ENCODE data around the gene KIF3A. TPM values are rescaled to one million over a fixed set of nuclear protein-coding genes. Genes with fewer than 3 reads are reported as not detected.

Gene KIF3A
- total RNA-seq, 4 donors from 2014 or later, result 4.9 to 7.7 (median 6.3) TPM

DNA sequence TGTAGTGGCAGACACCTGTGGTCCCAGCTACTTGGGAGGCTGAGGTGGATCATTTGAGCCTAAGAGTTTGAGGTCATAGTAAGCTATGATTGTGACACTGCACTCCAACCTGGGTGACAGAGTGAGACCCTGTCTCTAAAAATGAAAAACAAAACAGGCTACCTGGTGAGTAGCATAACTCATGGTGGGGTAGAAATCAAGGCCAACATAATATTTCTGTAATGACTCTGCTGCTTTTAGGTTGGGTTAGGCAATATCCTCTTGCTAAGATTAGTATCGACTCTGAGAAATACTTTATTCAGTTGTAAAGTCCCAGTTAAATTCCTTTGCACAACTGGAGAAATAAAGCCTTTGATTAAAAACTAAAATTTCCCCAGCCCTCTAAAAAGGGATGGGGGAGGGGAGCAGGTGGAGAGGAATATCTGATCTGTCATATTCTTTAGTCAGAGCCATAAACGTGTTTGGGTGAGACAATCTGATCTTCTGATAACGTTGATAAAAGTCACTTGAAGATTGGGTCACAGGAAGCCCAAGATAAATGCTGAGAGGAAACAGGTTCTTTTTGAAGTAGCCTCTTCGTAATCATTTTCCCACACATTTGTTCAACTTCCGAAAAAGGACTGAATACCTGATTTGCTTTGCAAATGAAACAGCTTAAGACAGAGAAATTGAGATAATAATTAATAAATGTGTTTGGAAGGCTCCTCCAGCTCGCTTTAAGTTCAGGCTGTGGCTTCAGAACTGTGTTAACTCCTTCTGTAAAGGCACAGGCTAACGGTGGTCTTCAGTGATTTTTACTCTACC lies 48.6 kb downstream of the KIF3A start:
- 57 to 66% methylated on average over 7 of the region's 7 CpGs for WGBS, 2 donors
- no peak for DNase-seq (ENCODE audit: low spot score in 2 of 2)
- TF ChIP-seq POLR2A (IDR thresholded peaks at IDR 0.05), result no peak
- TF ChIP-seq CTCF (IDR thresholded peaks at IDR 0.05), result no peak
- intact Hi-C loops (cut with DNase I; ENCODE audit: low total_unique reads), result no loop called here
- H3K4me3 ChIP-seq (ENCODE audit: low read depth, poor library complexity, severe bottlenecking), result no peak overlapping the region

DNA sequence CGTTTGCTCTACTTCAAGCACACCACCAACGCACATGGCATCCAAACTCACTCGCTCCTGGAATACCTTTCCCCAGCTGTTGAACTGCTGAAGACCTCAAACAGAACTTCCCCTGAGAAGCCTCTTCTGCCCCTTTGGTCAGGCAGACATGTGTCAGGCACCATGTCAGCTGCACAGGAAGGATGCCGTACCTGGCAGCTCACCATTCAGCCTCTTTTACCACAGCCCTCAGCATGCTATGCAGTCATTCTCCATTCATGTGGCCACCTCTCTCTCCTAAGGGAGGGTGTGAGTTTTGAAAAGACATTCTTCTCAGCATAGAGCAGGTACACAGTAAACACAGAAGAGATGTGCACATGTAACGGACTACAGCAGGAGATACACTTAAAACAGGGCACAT lies 49.4 kb downstream of the KIF3A start:
- TF ChIP-seq POLR2A (IDR thresholded peaks at IDR 0.05), result no peak
- TF ChIP-seq CTCF (IDR thresholded peaks at IDR 0.05), result no peak
- intact Hi-C loops (cut with DNase I; ENCODE audit: low total_unique reads), result no loop called here
- whole genome bisulfite sequencing, 2 donors, result 84 to 85% methylated on average over 5 of the region's 5 CpGs

GRCh38 chr5:132686193-132686592 lies 51.2 kb downstream of the KIF3A start:
- no peak overlapping the region for H3K4me3 ChIP-seq (ENCODE audit: low read depth, poor library complexity, severe bottlenecking)
- TF ChIP-seq CTCF (IDR thresholded peaks at IDR 0.05), result no peak
- TF ChIP-seq POLR2A (IDR thresholded peaks at IDR 0.05), result no peak
- no peak for DNase-seq (ENCODE audit: low spot score in 2 of 2)
- intact Hi-C loops (cut with DNase I; ENCODE audit: low total_unique reads), result no loop called here
- 88 to 91% methylated on average over 3 of the region's 3 CpGs for WGBS, 2 donors

More for the DNA sequence above, 49.4 kb downstream of the KIF3A start:
- H3K4me3 ChIP-seq (ENCODE audit: low read depth, poor library complexity, severe bottlenecking), result no peak overlapping the region
- no peak for DNase-seq (ENCODE audit: low spot score in 2 of 2)

GRCh38 chr5:132684922-132685720 lies 52.2 kb downstream of the KIF3A start:
- intact Hi-C loops (cut with DNase I; ENCODE audit: low total_unique reads), result no loop called here
- WGBS, 2 donors, result 88 to 92% methylated on average over 12 of the region's 12 CpGs
- H3K4me3 ChIP-seq (ENCODE audit: low read depth, poor library complexity, severe bottlenecking), result no peak overlapping the region
- DNase-seq (ENCODE audit: low spot score in 2 of 2), result no peak
- TF ChIP-seq POLR2A (IDR thresholded peaks at IDR 0.05) (no peak), CTCF (IDR thresholded peaks at IDR 0.05) (no peak)

- WGBS, 2 donors, result 72 to 76% methylated on average over 6 of the region's 6 CpGs
- no peak for TF ChIP-seq POLR2A (IDR thresholded peaks at IDR 0.05)
- no peak for TF ChIP-seq CTCF (IDR thresholded peaks at IDR 0.05)
- intact Hi-C loops (cut with DNase I; ENCODE audit: low total_unique reads), result no loop called here
These were observed 52.9 kb downstream of the KIF3A start for GRCh38 chr5:132684491-132684890.

More at GRCh38 chr5:132684491-132684890, 52.9 kb downstream of the KIF3A start:
- DNase-seq (ENCODE audit: low spot score in 2 of 2), result no peak
- H3K4me3 ChIP-seq (ENCODE audit: low read depth, poor library complexity, severe bottlenecking), result no peak overlapping the region
